Measurements from ENCODE around the gene LEFTY2. TPM values are rescaled to one million over a fixed set of nuclear protein-coding genes. Genes with fewer than 3 reads are reported as not detected.

The LEFTY2 gene
- total and polyA plus RNA-seq, 9 donors: 2.1 to 6.6 (median 3.9) TPM

DNA sequence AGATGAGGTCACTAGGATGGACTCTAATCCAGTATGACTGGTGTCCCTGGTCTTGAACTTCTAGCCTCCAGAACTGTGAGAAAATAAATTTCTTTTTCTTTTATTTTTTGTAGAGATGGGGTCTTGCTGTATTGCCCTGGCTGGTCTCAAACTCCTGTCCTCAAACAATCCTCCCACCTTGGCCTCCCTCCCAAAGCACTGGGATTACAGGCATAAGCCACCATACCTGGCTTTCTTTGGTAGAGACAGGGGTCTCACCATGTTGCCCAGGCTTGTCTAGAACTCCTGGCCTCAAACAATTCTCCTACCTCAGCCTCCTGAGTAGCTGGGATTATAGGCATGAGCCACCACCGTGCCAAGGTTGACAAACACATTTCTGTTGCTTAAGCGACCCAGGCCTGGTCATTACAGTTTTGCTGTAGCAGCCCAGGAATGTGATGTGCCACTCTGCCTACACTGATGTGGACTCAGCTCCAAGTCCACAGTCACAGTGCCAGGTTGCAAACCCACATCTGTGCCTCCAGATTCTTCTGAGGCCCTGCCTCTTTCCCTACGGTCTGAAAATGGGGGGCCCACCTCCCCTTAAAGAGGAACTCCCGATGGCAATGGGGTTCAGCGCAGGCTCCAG, 32.9 kb downstream of the LEFTY2 start:
- Histone ChIP-seq H3K36me3 (ENCODE audit: control insufficient read depth, insufficient read depth, low read length) (peaks cover 3% of the 10 kb centered on the region), H3K9me3 (replicated peaks; ENCODE audit: control insufficient read depth, low read depth, low read length) (no peaks in the 10 kb centered on the region), H3K27me3 (ENCODE audit: control insufficient read depth, insufficient read depth, low read length) (no peaks in the 10 kb centered on the region), H3K4me3 (ENCODE audit: low read length) (no peak overlapping the region), H3K4me1 (ENCODE audit: control insufficient read depth, insufficient read depth, low read length) (peaks cover 3% of the 10 kb centered on the region), H3K27ac (ENCODE audit: low read length) (no peak overlapping the region)
- DNase-seq: no peak
- 83% methylated on average over 5 of the region's 5 CpGs for WGBS (ENCODE audit: insufficient coverage)

DNA sequence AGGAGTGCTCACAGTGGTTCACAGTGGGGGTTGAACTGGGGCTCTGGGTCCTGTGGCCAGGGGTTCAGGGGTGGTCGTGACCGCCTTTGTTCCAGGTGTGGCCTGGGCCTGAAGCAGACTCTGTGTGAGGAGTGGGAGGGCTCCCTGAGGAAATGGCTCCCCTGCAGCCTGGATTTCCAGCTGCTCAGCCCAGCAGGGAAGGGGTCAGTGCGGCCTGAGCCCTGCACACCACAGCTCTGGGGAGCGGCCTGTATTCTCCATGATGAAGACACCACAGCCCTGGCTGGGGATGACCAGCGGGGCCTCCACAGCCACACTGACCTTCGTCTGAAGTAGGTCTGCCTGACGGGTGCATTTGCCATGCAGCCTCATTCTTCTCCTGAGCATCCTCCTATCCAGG, 33.7 kb downstream of the LEFTY2 start:
- Histone ChIP-seq H3K9me3 (replicated peaks; ENCODE audit: control insufficient read depth, low read depth, low read length) (no peaks in the 10 kb centered on the region), H3K4me1 (ENCODE audit: control insufficient read depth, insufficient read depth, low read length) (peaks cover 3% of the 10 kb centered on the region), H3K27me3 (ENCODE audit: control insufficient read depth, insufficient read depth, low read length) (no peaks in the 10 kb centered on the region), H3K27ac (ENCODE audit: low read length) (no peak overlapping the region), H3K4me3 (ENCODE audit: low read length) (no peak overlapping the region), H3K36me3 (ENCODE audit: control insufficient read depth, insufficient read depth, low read length) (peaks cover 2% of the 10 kb centered on the region)
- 74% methylated on average over 7 of the region's 7 CpGs for WGBS (ENCODE audit: insufficient coverage)
- DNase-seq: no peak

DNA sequence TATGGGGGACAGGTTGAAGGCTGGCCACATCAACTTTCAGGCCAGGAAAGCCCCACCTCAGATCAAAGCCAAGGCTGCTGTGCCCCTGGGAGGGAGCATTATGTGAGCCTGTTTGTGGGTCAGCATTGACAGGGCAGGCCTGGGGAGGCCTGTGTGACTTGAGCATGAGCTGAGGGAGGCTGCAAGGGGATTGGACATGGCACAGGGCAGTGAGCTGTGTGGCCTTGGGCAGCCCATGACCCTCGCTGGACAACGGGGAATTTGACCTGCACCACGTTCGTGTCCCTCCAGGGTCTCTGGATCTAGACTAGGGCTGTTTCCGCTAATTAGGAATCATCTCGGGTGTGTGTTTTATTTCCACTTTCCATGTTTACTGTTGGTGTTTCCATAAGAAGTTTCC, 34.6 kb downstream of the LEFTY2 start:
- Histone ChIP-seq H3K4me3 (ENCODE audit: low read length) (no peak overlapping the region), H3K4me1 (ENCODE audit: control insufficient read depth, insufficient read depth, low read length) (peaks cover 3% of the 10 kb centered on the region), H3K27ac (ENCODE audit: low read length) (no peak overlapping the region), H3K36me3 (ENCODE audit: control insufficient read depth, insufficient read depth, low read length) (no peaks in the 10 kb centered on the region), H3K27me3 (ENCODE audit: control insufficient read depth, insufficient read depth, low read length) (no peaks in the 10 kb centered on the region), H3K9me3 (replicated peaks; ENCODE audit: control insufficient read depth, low read depth, low read length) (no peaks in the 10 kb centered on the region)
- no peak for DNase-seq
- 84% methylated on average over 5 of the region's 6 CpGs for WGBS (ENCODE audit: insufficient coverage)

DNA sequence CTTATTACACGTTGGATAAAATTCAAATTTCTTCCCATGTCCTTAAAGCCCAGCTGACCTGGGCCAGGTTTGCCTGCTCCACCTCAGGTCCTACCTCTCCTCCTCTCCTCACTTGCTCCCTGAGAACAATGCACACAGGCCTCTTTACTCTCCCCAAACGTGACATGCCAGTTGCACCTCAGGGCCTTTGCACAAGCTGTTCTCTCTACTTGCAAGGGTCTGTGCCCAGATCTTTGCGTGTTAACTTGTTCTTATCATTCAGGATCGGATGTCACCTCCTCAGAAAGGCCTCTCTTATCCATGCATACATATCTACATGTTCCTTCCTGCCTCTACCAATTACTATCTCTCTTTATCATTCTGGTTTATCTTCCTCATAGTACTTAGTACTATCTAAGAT, 37.4 kb downstream of the LEFTY2 start:
- Histone ChIP-seq H3K27ac (ENCODE audit: low read length) (no peak overlapping the region), H3K9me3 (replicated peaks; ENCODE audit: control insufficient read depth, low read depth, low read length) (no peaks in the 10 kb centered on the region), H3K27me3 (ENCODE audit: control insufficient read depth, insufficient read depth, low read length) (no peaks in the 10 kb centered on the region), H3K36me3 (ENCODE audit: control insufficient read depth, insufficient read depth, low read length) (no peaks in the 10 kb centered on the region), H3K4me3 (ENCODE audit: low read length) (no peak overlapping the region), H3K4me1 (ENCODE audit: control insufficient read depth, insufficient read depth, low read length) (peaks cover 6% of the 10 kb centered on the region)
- WGBS (ENCODE audit: insufficient coverage): 85% methylated on average over 4 of the region's 4 CpGs
- no peak for DNase-seq

DNA sequence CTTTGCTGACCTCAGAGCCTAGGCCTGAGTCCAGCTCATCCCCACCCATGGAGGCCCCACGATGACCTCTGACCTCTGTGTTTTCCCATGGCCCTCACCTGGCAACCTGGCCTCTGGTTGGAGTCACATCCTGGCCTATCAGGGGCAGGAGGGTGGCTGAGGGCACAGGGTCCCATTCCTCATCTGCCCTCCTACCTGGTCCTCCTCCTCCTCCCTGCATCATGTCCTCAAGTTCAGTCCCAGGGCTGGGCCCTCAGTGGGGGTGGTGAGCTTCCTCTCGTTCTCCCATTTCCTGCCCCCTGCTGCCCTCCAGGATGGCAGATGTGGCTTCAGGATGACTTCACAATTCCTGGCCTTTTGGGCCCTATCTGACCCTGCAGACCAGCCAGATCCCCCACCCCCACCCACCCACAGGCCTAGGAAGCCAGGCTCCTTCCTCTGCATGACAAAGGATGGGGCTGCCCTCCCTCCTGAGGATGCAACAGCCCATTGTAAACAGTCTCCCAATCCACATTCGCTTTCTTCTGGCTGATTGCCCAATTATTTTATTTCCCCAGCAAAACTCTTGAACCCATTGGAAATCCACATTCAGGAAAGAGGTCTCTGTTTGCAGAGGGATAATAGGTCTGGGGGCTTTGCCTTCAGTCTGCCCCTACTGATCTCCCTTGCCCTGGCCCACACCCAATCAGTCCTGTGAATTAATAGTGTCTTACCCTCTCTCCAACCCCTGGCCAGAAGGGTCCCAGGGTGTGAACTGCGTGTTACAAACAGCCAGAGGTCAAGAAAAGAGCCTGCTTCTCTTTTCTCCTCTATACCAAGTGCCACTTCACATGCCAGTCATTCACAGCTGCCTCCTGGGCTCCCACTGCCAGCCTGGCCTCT, 41.7 kb downstream of the LEFTY2 start:
- no peaks in the 10 kb centered on the region for H3K27me3 ChIP-seq (ENCODE audit: control insufficient read depth, insufficient read depth, low read length)
- no peaks in the 10 kb centered on the region for H3K36me3 ChIP-seq (ENCODE audit: control insufficient read depth, insufficient read depth, low read length)
- H3K9me3 ChIP-seq (replicated peaks; ENCODE audit: control insufficient read depth, low read depth, low read length): no peaks in the 10 kb centered on the region
- H3K27ac ChIP-seq (ENCODE audit: low read length): no peak overlapping the region
- H3K4me3 ChIP-seq (ENCODE audit: low read length): no peak overlapping the region
- WGBS (ENCODE audit: insufficient coverage): 17% methylated on average over 2 of the region's 4 CpGs
- DNase-seq: no peak
- peaks cover 6% of the 10 kb centered on the region for H3K4me1 ChIP-seq (ENCODE audit: control insufficient read depth, insufficient read depth, low read length)

DNA sequence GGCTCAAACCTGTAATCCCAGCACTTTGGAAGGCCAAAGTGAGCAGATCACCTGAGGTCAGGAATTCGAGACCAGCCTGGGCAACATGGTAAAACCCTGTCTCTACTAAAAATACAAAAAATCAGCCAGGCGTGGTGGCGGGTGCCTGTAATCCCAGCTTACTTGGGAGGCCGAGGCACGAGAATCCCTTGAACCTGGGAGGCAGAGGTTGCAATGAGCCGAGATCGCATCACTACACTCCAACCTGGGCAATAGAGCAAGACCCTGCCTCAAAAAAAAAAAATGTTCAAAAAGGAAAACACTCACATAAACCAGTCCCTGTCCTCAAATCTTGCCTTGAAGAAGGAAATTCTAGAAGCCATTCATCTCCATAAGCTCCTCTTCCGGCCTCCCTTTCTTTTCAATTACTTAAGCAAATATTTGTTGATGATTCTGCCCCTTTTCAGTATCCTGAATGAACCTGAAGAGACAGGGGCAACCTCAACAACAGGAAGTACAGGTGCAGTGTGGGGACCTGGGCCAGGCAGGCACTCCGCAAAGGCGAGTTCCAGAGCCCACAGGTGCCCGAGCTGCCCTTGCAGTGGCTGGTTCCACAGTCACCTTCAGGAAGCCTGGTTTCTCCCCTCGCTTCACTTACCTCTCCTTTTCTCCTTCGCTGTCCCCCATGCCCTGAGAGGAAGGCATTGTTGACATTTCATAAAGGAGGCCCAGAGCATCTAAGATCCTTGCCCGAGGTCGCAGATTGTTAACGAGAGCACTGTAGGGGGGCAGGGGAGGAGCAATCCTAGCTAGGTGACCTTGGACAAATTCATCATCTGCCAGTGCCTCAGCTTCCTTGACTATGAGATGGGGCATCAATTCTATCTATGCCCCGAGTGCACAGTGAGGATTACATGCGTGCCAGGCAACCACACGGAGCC, 43.2 kb downstream of the LEFTY2 start:
- Histone ChIP-seq H3K27ac (ENCODE audit: low read length) (no peak overlapping the region), H3K27me3 (ENCODE audit: control insufficient read depth, insufficient read depth, low read length) (no peaks in the 10 kb centered on the region), H3K4me3 (ENCODE audit: low read length) (no peak overlapping the region), H3K4me1 (ENCODE audit: control insufficient read depth, insufficient read depth, low read length) (peaks cover 6% of the 10 kb centered on the region), H3K36me3 (ENCODE audit: control insufficient read depth, insufficient read depth, low read length) (no peaks in the 10 kb centered on the region), H3K9me3 (replicated peaks; ENCODE audit: control insufficient read depth, low read depth, low read length) (no peaks in the 10 kb centered on the region)
- 84% methylated on average over 10 of the region's 19 CpGs for WGBS (ENCODE audit: insufficient coverage)
- no peak for DNase-seq

DNA sequence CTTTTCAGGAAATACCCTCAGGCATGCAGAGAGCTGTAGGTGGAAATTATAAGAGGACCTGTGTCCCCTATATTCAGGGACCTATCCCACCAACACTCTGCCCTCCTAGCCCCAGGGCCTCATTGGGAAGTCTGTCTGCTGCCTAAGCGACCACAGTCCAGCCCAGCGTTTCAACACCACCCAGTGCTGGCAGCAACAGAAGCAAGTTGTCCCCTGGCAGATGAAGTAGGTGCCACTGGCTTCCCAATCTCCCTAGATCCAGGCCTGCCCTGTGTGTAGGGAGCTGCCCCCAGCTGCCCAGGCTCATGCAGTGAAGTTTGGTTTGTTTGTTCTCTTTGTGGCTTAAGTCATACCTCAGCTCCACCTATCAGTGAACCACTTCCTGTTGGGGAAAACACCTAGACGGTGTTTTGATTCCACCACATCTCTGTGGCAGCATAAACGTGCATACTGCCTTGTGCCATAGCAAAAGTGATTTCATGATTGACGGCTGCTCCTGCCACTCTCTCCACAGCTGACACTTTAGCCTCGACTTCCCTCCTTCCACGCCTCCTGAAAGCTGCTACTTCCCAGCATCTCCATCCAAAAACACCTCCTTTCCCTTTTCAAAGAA, 44.0 kb downstream of the LEFTY2 start:
- Histone ChIP-seq H3K9me3 (replicated peaks; ENCODE audit: control insufficient read depth, low read depth, low read length) (no peaks in the 10 kb centered on the region), H3K4me3 (ENCODE audit: low read length) (no peak overlapping the region), H3K4me1 (ENCODE audit: control insufficient read depth, insufficient read depth, low read length) (peaks cover 6% of the 10 kb centered on the region), H3K36me3 (ENCODE audit: control insufficient read depth, insufficient read depth, low read length) (no peaks in the 10 kb centered on the region), H3K27me3 (ENCODE audit: control insufficient read depth, insufficient read depth, low read length) (no peaks in the 10 kb centered on the region), H3K27ac (ENCODE audit: low read length) (no peak overlapping the region)
- no peak for DNase-seq
- WGBS (ENCODE audit: insufficient coverage): 65% methylated on average over 7 of the region's 7 CpGs

DNA sequence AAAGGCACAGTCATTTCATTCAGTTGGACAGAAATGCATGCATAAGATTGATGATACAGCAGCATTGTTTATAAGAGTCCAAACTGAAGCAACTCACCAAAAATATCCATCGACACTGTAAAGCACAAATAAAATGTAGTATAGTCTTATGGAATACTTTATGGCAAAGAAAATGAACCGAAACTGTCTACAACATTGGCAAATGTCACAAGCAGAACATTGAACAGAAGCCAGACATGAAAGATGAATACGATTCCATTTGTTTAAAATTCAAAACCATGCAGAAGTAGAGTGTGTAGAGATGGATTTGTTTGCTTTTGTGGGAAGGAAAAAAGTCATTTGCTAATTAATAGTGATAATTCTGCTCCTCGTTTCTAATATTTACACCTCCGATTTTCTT, 44.5 kb downstream of the LEFTY2 start:
- H3K27ac ChIP-seq (ENCODE audit: low read length): no peak overlapping the region

DNA sequence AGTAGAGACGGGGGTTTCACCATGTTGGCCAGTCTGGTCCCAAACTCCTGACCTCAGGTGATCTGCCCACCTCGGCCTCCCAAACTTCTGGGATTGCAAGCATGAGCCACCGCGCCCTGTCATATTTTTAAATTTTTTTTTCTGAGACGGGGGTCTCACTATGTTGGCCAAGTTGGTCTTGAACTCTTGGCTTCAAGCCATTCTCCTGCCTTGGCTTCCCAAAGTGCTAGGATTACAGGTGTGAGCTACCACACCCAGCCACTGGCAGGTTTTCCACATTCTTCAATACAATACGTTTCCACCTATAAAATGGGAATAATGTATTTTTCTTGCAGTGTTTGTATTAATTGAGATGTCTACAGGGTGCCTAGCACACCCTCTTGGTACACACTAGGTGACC, 48.7 kb downstream of the LEFTY2 start:
- Histone ChIP-seq H3K27ac (ENCODE audit: low read length) (no peak overlapping the region), H3K4me1 (ENCODE audit: control insufficient read depth, insufficient read depth, low read length) (peaks cover 21% of the 10 kb centered on the region), H3K27me3 (ENCODE audit: control insufficient read depth, insufficient read depth, low read length) (no peaks in the 10 kb centered on the region), H3K9me3 (replicated peaks; ENCODE audit: control insufficient read depth, low read depth, low read length) (no peaks in the 10 kb centered on the region), H3K4me3 (ENCODE audit: low read length) (no peak overlapping the region), H3K36me3 (ENCODE audit: control insufficient read depth, insufficient read depth, low read length) (no peaks in the 10 kb centered on the region)
- WGBS (ENCODE audit: insufficient coverage): 100% methylated on average over 5 of the region's 6 CpGs
- no peak for DNase-seq

More for the DNA sequence above, 44.5 kb downstream of the LEFTY2 start:
- Histone ChIP-seq H3K27me3 (ENCODE audit: control insufficient read depth, insufficient read depth, low read length) (no peaks in the 10 kb centered on the region), H3K4me1 (ENCODE audit: control insufficient read depth, insufficient read depth, low read length) (peaks cover 6% of the 10 kb centered on the region), H3K36me3 (ENCODE audit: control insufficient read depth, insufficient read depth, low read length) (no peaks in the 10 kb centered on the region), H3K9me3 (replicated peaks; ENCODE audit: control insufficient read depth, low read depth, low read length) (no peaks in the 10 kb centered on the region), H3K4me3 (ENCODE audit: low read length) (no peak overlapping the region)
- no peak for DNase-seq
- no CpG with 5 or more reads among the region's 5 CpGs for WGBS (ENCODE audit: insufficient coverage)
